IMR-90 (cell line): ENCODE data around the gene RAB8B. TPM values are rescaled to one million over a fixed set of nuclear protein-coding genes. Genes with fewer than 3 reads are reported as not detected.

Source experiments
- ATAC-seq: fragments of 200-7000 bp; cut with Tn5 transposase; 2 replicates; pipeline ENCODE4 v1.9.1; 2020; ENCODE audit warnings: low read depth, mild to moderate bottlenecking, moderate library complexity
- BruUV-seq: library from RNA; stranded (reverse); fragments of 400-500 nt; replicated peaks from 2 replicates; lab custom pipeline; 2021; lab: Mats Ljungman, UMichigan
- CTCF ChIA-PET: fragments of 300-600 bp; formaldehyde crosslinking; extraction: SDS; loops from one replicate; lab custom pipeline; 2021; ENCODE audit warnings: antibody characterized with exemption; lab: Yijun Ruan, JAX
- POLR2A ChIA-PET: fragments of 300-600 bp; sonication (Branson Sonifier 250); formaldehyde crosslinking; loops from one replicate; lab custom pipeline; 2022; ENCODE audit warnings: antibody characterized with exemption; ENCODE audit not compliant: unreplicated experiment; lab: Charles Lee
- DNase-seq: peaks from one replicate; pipeline ENCODE4 v3.0.0; 2013
- H2AFZ ChIP-seq: replicated peaks from 2 replicates; pipeline ENCODE3; 2013; ENCODE audit warnings: low read length, mild to moderate bottlenecking; ENCODE audit not compliant: poor library complexity
- H2AK5ac ChIP-seq: 2 replicates; pipeline ENCODE4 v1.6.1; 2013; ENCODE audit warnings: low read depth, low read length, inconsistent platforms
- H2AK9ac ChIP-seq: replicated peaks from 2 replicates; pipeline ENCODE3; 2013; ENCODE audit warnings: mild to moderate bottlenecking, low read depth, low read length, moderate library complexity; ENCODE audit not compliant: poor library complexity
- H2BK120ac ChIP-seq: 2 replicates; pipeline ENCODE4 v1.6.1; 2013; ENCODE audit warnings: low read depth, low read length, inconsistent platforms
- H2BK15ac ChIP-seq: 3 replicates; pipeline ENCODE4 v1.6.1; 2013; ENCODE audit warnings: low read depth, low read length, inconsistent platforms
- H2BK20ac ChIP-seq: 2 replicates; pipeline ENCODE4 v1.6.1; 2013; ENCODE audit warnings: low read depth, mild to moderate bottlenecking, inconsistent platforms, low read length, moderate library complexity
- H2BK5ac ChIP-seq: 2 replicates; pipeline ENCODE4 v1.6.1; 2013; ENCODE audit warnings: mild to moderate bottlenecking, low read depth, low read length, inconsistent platforms; ENCODE audit not compliant: poor library complexity, severe bottlenecking
- H3K14ac ChIP-seq: replicated peaks from 2 replicates; pipeline ENCODE4 v1.6.1; 2013; ENCODE audit warnings: low read depth, low read length, inconsistent platforms
- H3K18ac ChIP-seq: 2 replicates; pipeline ENCODE4 v1.6.1; 2013; ENCODE audit warnings: low read depth, low read length, control low read depth
- H3K23ac ChIP-seq: 2 replicates; pipeline ENCODE4 v1.6.1; 2013; ENCODE audit warnings: low read depth, low read length, inconsistent platforms
- H3K27ac ChIP-seq: 2 replicates; pipeline ENCODE4 v1.5.1; 2013; ENCODE audit warnings: mild to moderate bottlenecking, control low read depth, low read length; ENCODE audit not compliant: insufficient read depth
- H3K27me3 ChIP-seq: 2 replicates; pipeline ENCODE4 v1.6.1; 2013; ENCODE audit warnings: low read length; ENCODE audit not compliant: control insufficient read depth, insufficient read depth
- H3K36me3 ChIP-seq: 2 replicates; pipeline ENCODE4 v1.6.1; 2013; ENCODE audit warnings: low read length, mixed read lengths; ENCODE audit not compliant: control insufficient read depth, insufficient read depth
- H3K4ac ChIP-seq: 2 replicates; pipeline ENCODE4 v1.6.1; 2013; ENCODE audit warnings: low read depth, low read length, inconsistent platforms
- H3K4me1 ChIP-seq: 2 replicates; pipeline ENCODE4 v1.6.1; 2013; ENCODE audit warnings: low read length, mixed read lengths; ENCODE audit not compliant: control insufficient read depth, insufficient read depth
- H3K4me2 ChIP-seq: 2 replicates; pipeline ENCODE4 v1.6.1; 2013; ENCODE audit warnings: low read depth, mild to moderate bottlenecking, control low read depth, low read length, moderate library complexity
- H3K4me3 ChIP-seq: 2 replicates; pipeline ENCODE4 v1.5.1; 2013; ENCODE audit warnings: low read depth, mild to moderate bottlenecking, control low read depth, low read length, moderate library complexity; ENCODE audit not compliant: insufficient read depth
- H3K56ac ChIP-seq: 2 replicates; pipeline ENCODE4 v1.6.1; 2013; ENCODE audit warnings: low read length, inconsistent platforms; ENCODE audit not compliant: insufficient read depth; ENCODE audit errors: extremely low read depth
- H3K79me1 ChIP-seq, 2 experiments: 2 replicates each; pipeline ENCODE4 v1.6.1; 2013; ENCODE audit warnings: low read length in 2 of 2, inconsistent platforms in 1 of 2, low read depth in 1 of 2
- H3K9ac ChIP-seq: 2 replicates; pipeline ENCODE4 v1.6.1; 2013; ENCODE audit warnings: low read depth, low read length, control low read depth
- H3K9me1 ChIP-seq: 2 replicates; pipeline ENCODE4 v1.6.1; 2013; ENCODE audit warnings: low read length, inconsistent platforms; ENCODE audit not compliant: insufficient read depth
- H3K9me3 ChIP-seq: 2 replicates; pipeline ENCODE4 v1.6.1; 2013; ENCODE audit warnings: low read length; ENCODE audit not compliant: control insufficient read depth, insufficient read depth
- H4K20me1 ChIP-seq: 2 replicates; pipeline ENCODE4 v1.6.1; 2013; ENCODE audit warnings: low read length, inconsistent platforms; ENCODE audit not compliant: insufficient read depth
- H4K5ac ChIP-seq: 2 replicates; pipeline ENCODE4 v1.6.1; 2013; ENCODE audit warnings: mild to moderate bottlenecking, low read depth, low read length, control low read depth
- H4K8ac ChIP-seq, 2 experiments: 2 replicates each; pipeline ENCODE4 v1.6.1; 2013; ENCODE audit warnings: low read depth in 2 of 2, low read length in 2 of 2, control low read depth in 1 of 2, inconsistent platforms in 1 of 2
- H4K91ac ChIP-seq: 2 replicates; pipeline ENCODE4 v1.6.1; 2013; ENCODE audit warnings: low read depth, low read length, inconsistent platforms; ENCODE audit not compliant: insufficient read depth
- CEBPB ChIP-seq: IDR thresholded peaks from 2 replicates; pipeline ENCODE4 v1.6.1; 2012; ENCODE audit warnings: low read depth, low read length, improper control_type of control experiment
- SMC3 ChIP-seq: fragments of 150-350 bp; IDR thresholded peaks from 2 replicates; pipeline ENCODE4 v1.6.1; 2016; ENCODE audit warnings: low read depth, mild to moderate bottlenecking, antibody characterized with exemption, low read length, moderate library complexity
- WGBS, 2 experiments: methylation state at CpG; one replicate each; pipeline versions ENCODE4 v1.1.5 to v1.1.7; 2013; ENCODE audit warnings: missing lambda C conversion rate in 2 of 2; ENCODE audit not compliant: insufficient read length in 1 of 2; ENCODE audit errors: extremely low coverage in 2 of 2; 5-methylcytosine and 5-hydroxymethylcytosine counted together
- dilution Hi-C: fragments of 300-500 bp; cut with HindIII; formaldehyde crosslinking; loops from one replicate; pipeline ENCODE4 v1.14.3; 2018; ENCODE audit warnings: low sequenced_read_pairs; ENCODE audit not compliant: unreplicated experiment
- in situ Hi-C: fragments of 300-500 bp; cut with MboI; formaldehyde crosslinking; loops from 3 replicates; pipeline ENCODE4 v1.14.3; 2019; ENCODE audit warnings: low sequenced_read_pairs, inconsistent platforms, mixed read lengths
- intact Hi-C: fragments of 100-400 bp; cut with micrococcal nuclease; formaldehyde crosslinking; loops from 2 replicates; pipeline ENCODE4 v1.10.0; 2022
- polyA plus RNA-seq, 3 experiments: library from polyadenylated mRNA; depleted of rRNA; stranded (reverse); fragments of >200 nt; gene quantifications; 2 replicates each; pipeline ENCODE4 v1.2.3, GENCODE V29; 2012; ENCODE audit warnings: low replicate concordance in 1 of 3
- total RNA-seq: library from RNA; depleted of rRNA; stranded (reverse); fragments of >200 nt; gene quantifications from 2 replicates; pipeline ENCODE4 v1.2.3, GENCODE V29; 2012

RAB8B gene
- total and polyA plus RNA-seq, 2 of the 4 experiments (the other 2 are of a cell fraction) = 19.4 to 29.4 TPM

GRCh38 chr15:63274427-63274826, 85.0 kb downstream of the RAB8B start:
- peak overlapping the region; percentile 58; the same call in 1 of the 2 replicates for H3K14ac ChIP-seq
- no peaks in the 10 kb centered on the region; the same call in 1 of the 2 replicates for H3K9me3 ChIP-seq
- no peak overlapping the region for H3K9ac ChIP-seq
- no peak overlapping the region for H2AFZ ChIP-seq
- H3K18ac ChIP-seq = no peak overlapping the region
- H3K27me3 ChIP-seq = no peaks in the 10 kb centered on the region
- dilution Hi-C loops = no loop called here
- peaks cover 3% of the 10 kb centered on the region; the same call in 1 of the 2 replicates for H3K4me1 ChIP-seq
- H2AK5ac ChIP-seq = peak overlapping the region; percentile 45; the same call in 1 of the 2 replicates
- no peak overlapping the region for H4K91ac ChIP-seq
- no peak overlapping the region for H2BK120ac ChIP-seq
- DNase-seq (no peak), ATAC-seq (no peak)
- H3K4me2 ChIP-seq = no peak overlapping the region
- H4K8ac ChIP-seq = no peak overlapping the region
- H3K4ac ChIP-seq = no peak overlapping the region
- no peak overlapping the region for H2AK9ac ChIP-seq
- H2BK20ac ChIP-seq = no peak overlapping the region
- H3K4me3 ChIP-seq = no peak overlapping the region
- H3K27ac ChIP-seq = no peak overlapping the region
- no peak overlapping the region for H3K56ac ChIP-seq
- in situ Hi-C loops = no loop called here
- peaks cover 6 to 10% of the 10 kb centered on the region in 2 experiments; a peak in 3 of 4 replicates for H3K79me1 ChIP-seq
- H3K36me3 ChIP-seq = no peaks in the 10 kb centered on the region
- peak; percentile 13; the same call in 1 of the 2 replicates for TF ChIP-seq CEBPB
- no peak for TF ChIP-seq SMC3
- H3K9me1 ChIP-seq = peaks cover 3% of the 10 kb centered on the region
- CTCF ChIA-PET = no interaction called here
- H4K5ac ChIP-seq = no peak overlapping the region
- POLR2A ChIA-PET = no interaction called here
- intact Hi-C loops = no loop called here
- WGBS, 2 experiments = no CpG with 5 or more reads among the region's 3 CpGs
- no TSS peak for BruUV-seq
- H2BK15ac ChIP-seq = no peak overlapping the region; the same call in 2 of the 3 replicates
- no peak overlapping the region for H2BK5ac ChIP-seq
- no peak overlapping the region for H3K23ac ChIP-seq
- no peaks in the 10 kb centered on the region for H4K20me1 ChIP-seq
